Myometrial cell (primary cell): ENCODE results near the gene EPB41L2. TPM values are rescaled to one million over a fixed set of nuclear protein-coding genes. Genes with fewer than 3 reads are reported as not detected.

Experiments
- total RNA-seq: library from RNA; depleted of rRNA; stranded (reverse); fragments of >200 nt; gene quantifications from 2 replicates; pipeline ENCODE4 v1.2.3, GENCODE V29; 2015

The EPB41L2 gene
- total RNA-seq, result 37.2 and 46.6 TPM in 2 replicates

GRCh38 chr6:131063028-131063763 lies at the start of gene EPB41L2:
Gene EPB41L2 (minus strand): TSS chr6:131063245. CDS start chr6:130956485, 106,760 bp downstream.

GRCh38 chr6:130827247-130828149 lies 235.5 kb downstream of the EPB41L2 start, which contains the start of gene SMLR1:
Gene SMLR1 (plus strand): TSS chr6:130827406. CDS start chr6:130827414, 8 bp downstream.

Other genes starting within 250 kb of the EPB41L2 start
- gene SMLR1, start 235.8 kb downstream of the EPB41L2 start, total RNA-seq, result not detected in 2 replicates
- 3.2 and 6.0 TPM in 2 replicates for gene AKAP7, start 72.2 kb upstream of the EPB41L2 start, total RNA-seq